ENCODE data around the gene LPXN. TPM values are rescaled to one million over a fixed set of nuclear protein-coding genes. Genes with fewer than 3 reads are reported as not detected.
A peak's percentile ranks its signal among the peaks of the same experiment; 100 is the strongest.

Gene LPXN
- total RNA-seq, 1 experiment from 2014 or later: 2.1 TPM

DNA sequence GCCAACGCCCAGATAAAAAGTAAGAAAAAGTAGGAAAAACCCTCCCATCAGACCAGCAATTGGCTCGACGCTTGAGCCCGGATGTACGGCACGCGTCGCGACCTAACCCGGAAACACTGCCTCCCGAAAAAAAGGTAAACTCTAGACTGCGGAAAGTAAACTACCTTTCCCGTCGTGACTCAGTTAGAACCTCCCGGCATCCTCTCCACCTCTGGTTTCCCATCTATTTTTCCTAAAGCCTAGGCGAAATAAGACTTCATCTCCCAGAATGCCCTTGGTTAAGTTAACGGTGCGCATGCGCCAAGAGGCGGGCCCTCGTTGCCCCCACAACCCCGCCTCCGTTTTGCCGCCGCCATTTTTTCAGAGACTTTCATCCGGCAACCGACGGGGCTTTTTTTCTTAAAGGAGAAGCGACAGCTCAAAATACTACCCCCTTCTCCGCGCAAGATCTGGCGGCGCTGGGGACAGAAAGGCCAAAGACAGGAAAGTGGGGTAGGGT, 2.5 kb upstream of the LPXN start (continued):
- TF ChIP-seq SP1 (CRISPR knock-in tag; conservative IDR thresholded peaks at IDR 0.05): peak; percentile 59

DNA sequence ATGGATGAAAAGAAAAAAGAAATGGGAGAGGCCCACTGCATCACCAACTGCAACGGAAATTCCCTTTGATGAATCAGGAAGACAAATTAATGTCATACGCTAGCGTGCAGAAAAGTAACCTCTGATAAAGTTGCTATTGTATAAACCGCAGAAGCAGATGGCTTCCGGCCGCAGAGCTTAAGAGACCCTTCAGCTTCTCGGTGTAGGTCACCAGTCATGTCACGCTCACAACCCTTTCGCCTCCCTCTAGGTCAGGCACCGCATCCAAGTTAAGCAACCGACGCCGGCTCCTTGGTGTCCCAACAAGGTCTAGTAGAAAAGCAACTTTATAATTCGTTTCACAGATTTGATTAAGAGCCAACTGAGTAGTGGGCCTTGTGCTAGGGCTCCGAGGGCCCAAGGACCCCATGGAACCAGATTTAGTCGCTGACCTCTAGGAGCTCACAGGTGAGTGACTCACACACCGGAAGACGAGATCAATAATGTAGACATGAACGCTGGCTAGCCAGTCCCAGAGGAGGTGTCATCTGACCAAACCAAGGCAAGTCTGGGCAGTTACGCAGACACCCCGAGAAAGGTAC, 2.0 kb upstream of the LPXN start:
- DNase-seq (ENCODE audit: low spot score): no peak
- Mint-ChIP-seq H3K27ac (peak overlapping the region; percentile 100), H3K9me3 (no peaks in the 10 kb centered on the region), H3K36me3 (peaks cover 2% of the 10 kb centered on the region; the same call in 1 of the 2 replicates), H3K4me1 (peaks cover 34% of the 10 kb centered on the region), H3K4me3 (peak overlapping the region; percentile 96), H3K27me3 (ENCODE audit: low read depth) (no peaks in the 10 kb centered on the region)
- TF ChIP-seq NFYB (CRISPR knock-in tag; conservative IDR thresholded peaks at IDR 0.05; ENCODE audit: low read depth) (no peak), ELF4 (CRISPR knock-in tag; IDR thresholded peaks at IDR 0.05; ENCODE audit: low read depth) (no peak), GABPB1 (CRISPR knock-in tag; IDR thresholded peaks at IDR 0.05) (0 out of 2 replicates have a peak, but pooled peaks have one; percentile 33)
- TF ChIP-seq, protein P1, sequence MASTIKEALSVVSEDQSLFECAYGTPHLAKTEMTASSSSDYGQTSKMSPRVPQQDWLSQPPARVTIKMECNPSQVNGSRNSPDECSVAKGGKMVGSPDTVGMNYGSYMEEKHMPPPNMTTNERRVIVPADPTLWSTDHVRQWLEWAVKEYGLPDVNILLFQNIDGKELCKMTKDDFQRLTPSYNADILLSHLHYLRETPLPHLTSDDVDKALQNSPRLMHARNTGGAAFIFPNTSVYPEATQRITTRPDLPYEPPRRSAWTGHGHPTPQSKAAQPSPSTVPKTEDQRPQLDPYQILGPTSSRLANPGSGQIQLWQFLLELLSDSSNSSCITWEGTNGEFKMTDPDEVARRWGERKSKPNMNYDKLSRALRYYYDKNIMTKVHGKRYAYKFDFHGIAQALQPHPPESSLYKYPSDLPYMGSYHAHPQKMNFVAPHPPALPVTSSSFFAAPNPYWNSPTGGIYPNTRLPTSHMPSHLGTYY (CRISPR knock-in tag; IDR thresholded peaks at IDR 0.05): no peak
- TF ChIP-seq, protein P2, sequence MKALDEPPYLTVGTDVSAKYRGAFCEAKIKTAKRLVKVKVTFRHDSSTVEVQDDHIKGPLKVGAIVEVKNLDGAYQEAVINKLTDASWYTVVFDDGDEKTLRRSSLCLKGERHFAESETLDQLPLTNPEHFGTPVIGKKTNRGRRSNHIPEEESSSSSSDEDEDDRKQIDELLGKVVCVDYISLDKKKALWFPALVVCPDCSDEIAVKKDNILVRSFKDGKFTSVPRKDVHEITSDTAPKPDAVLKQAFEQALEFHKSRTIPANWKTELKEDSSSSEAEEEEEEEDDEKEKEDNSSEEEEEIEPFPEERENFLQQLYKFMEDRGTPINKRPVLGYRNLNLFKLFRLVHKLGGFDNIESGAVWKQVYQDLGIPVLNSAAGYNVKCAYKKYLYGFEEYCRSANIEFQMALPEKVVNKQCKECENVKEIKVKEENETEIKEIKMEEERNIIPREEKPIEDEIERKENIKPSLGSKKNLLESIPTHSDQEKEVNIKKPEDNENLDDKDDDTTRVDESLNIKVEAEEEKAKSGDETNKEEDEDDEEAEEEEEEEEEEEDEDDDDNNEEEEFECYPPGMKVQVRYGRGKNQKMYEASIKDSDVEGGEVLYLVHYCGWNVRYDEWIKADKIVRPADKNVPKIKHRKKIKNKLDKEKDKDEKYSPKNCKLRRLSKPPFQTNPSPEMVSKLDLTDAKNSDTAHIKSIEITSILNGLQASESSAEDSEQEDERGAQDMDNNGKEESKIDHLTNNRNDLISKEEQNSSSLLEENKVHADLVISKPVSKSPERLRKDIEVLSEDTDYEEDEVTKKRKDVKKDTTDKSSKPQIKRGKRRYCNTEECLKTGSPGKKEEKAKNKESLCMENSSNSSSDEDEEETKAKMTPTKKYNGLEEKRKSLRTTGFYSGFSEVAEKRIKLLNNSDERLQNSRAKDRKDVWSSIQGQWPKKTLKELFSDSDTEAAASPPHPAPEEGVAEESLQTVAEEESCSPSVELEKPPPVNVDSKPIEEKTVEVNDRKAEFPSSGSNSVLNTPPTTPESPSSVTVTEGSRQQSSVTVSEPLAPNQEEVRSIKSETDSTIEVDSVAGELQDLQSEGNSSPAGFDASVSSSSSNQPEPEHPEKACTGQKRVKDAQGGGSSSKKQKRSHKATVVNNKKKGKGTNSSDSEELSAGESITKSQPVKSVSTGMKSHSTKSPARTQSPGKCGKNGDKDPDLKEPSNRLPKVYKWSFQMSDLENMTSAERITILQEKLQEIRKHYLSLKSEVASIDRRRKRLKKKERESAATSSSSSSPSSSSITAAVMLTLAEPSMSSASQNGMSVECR (CRISPR knock-in tag; IDR thresholded peaks at IDR 0.05; ENCODE audit: borderline replicate concordance): 0 out of 2 replicates have a peak, but pooled peaks have one; percentile 29
- TF ChIP-seq, protein P3, sequence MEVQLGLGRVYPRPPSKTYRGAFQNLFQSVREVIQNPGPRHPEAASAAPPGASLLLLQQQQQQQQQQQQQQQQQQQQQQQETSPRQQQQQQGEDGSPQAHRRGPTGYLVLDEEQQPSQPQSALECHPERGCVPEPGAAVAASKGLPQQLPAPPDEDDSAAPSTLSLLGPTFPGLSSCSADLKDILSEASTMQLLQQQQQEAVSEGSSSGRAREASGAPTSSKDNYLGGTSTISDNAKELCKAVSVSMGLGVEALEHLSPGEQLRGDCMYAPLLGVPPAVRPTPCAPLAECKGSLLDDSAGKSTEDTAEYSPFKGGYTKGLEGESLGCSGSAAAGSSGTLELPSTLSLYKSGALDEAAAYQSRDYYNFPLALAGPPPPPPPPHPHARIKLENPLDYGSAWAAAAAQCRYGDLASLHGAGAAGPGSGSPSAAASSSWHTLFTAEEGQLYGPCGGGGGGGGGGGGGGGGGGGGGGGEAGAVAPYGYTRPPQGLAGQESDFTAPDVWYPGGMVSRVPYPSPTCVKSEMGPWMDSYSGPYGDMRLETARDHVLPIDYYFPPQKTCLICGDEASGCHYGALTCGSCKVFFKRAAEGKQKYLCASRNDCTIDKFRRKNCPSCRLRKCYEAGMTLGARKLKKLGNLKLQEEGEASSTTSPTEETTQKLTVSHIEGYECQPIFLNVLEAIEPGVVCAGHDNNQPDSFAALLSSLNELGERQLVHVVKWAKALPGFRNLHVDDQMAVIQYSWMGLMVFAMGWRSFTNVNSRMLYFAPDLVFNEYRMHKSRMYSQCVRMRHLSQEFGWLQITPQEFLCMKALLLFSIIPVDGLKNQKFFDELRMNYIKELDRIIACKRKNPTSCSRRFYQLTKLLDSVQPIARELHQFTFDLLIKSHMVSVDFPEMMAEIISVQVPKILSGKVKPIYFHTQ (CRISPR knock-in tag; IDR thresholded peaks at IDR 0.05): no peak
- peak; percentile 42 for ATAC-seq
- POLR2A ChIA-PET: no interaction called here
- CTCF ChIA-PET: interaction anchor here (0.7 to 3.9 kb wide), 9 partner anchors 10 to 609 kb away, joined by 3 to 37 read pairs (median 6); no protein-coding TSS in a partner anchor

DNA sequence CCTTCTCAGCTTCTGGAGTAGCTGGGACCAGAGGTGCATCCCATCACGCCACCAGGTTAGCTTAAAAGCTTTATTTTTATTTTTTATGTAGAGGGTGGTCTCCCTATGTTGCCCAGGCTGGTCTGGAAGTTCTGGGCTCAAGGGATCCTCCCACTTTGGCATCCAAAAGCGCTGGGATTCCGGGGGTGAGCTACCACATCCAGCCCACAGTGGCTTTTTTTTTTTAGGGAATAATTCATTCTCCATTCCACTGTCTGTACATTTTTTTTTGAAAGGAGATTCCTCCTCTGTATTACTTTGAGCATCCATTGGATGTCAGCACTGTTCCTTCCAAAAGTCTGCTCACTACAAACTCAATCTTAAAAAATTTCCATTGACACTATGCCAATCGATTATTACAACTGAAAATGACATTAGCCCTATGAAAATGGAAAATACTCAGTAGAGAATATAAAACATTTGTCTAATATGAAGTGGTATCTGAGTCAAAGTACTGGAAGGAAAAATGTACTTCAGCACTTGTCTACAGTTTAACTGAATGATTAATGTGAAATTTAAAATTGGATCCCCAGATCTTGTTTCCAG, 1.3 kb upstream of the LPXN start:
- CTCF ChIA-PET: interaction anchor here (0.9 to 3.9 kb wide), 9 partner anchors 9 to 610 kb away, joined by 3 to 37 read pairs (median 7); no protein-coding TSS in a partner anchor
- no peak for DNase-seq (ENCODE audit: low spot score)
- ATAC-seq: no peak
- H3K4me3 Mint-ChIP-seq: peak overlapping the region; percentile 96
- POLR2A ChIA-PET: no interaction called here
- no peaks in the 10 kb centered on the region for H3K27me3 Mint-ChIP-seq (ENCODE audit: low read depth)
- peaks cover 2% of the 10 kb centered on the region; the same call in 1 of the 2 replicates for H3K36me3 Mint-ChIP-seq
- peak overlapping the region; percentile 100 for H3K27ac Mint-ChIP-seq
- H3K4me1 Mint-ChIP-seq: peaks cover 29% of the 10 kb centered on the region
- H3K9me3 Mint-ChIP-seq: no peaks in the 10 kb centered on the region
- TF ChIP-seq, protein P4, sequence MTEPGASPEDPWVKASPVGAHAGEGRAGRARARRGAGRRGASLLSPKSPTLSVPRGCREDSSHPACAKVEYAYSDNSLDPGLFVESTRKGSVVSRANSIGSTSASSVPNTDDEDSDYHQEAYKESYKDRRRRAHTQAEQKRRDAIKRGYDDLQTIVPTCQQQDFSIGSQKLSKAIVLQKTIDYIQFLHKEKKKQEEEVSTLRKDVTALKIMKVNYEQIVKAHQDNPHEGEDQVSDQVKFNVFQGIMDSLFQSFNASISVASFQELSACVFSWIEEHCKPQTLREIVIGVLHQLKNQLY (CRISPR knock-in tag; IDR thresholded peaks at IDR 0.05): no peak
- TF ChIP-seq ZNF671 (CRISPR knock-in tag; IDR thresholded peaks at IDR 0.05): no peak
- TF ChIP-seq, protein P5, sequence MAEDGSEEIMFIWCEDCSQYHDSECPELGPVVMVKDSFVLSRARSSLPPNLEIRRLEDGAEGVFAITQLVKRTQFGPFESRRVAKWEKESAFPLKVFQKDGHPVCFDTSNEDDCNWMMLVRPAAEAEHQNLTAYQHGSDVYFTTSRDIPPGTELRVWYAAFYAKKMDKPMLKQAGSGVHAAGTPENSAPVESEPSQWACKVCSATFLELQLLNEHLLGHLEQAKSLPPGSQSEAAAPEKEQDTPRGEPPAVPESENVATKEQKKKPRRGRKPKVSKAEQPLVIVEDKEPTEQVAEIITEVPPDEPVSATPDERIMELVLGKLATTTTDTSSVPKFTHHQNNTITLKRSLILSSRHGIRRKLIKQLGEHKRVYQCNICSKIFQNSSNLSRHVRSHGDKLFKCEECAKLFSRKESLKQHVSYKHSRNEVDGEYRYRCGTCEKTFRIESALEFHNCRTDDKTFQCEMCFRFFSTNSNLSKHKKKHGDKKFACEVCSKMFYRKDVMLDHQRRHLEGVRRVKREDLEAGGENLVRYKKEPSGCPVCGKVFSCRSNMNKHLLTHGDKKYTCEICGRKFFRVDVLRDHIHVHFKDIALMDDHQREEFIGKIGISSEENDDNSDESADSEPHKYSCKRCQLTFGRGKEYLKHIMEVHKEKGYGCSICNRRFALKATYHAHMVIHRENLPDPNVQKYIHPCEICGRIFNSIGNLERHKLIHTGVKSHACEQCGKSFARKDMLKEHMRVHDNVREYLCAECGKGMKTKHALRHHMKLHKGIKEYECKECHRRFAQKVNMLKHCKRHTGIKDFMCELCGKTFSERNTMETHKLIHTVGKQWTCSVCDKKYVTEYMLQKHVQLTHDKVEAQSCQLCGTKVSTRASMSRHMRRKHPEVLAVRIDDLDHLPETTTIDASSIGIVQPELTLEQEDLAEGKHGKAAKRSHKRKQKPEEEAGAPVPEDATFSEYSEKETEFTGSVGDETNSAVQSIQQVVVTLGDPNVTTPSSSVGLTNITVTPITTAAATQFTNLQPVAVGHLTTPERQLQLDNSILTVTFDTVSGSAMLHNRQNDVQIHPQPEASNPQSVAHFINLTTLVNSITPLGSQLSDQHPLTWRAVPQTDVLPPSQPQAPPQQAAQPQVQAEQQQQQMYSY (CRISPR knock-in tag; IDR thresholded peaks at IDR 0.05): no peak
- TF ChIP-seq FOXK1 (CRISPR knock-in tag; IDR thresholded peaks at IDR 0.05): no peak
- TF ChIP-seq ZNF219 (CRISPR knock-in tag; IDR thresholded peaks at IDR 0.05; ENCODE audit: borderline replicate concordance): no peak
- TF ChIP-seq, protein P6, sequence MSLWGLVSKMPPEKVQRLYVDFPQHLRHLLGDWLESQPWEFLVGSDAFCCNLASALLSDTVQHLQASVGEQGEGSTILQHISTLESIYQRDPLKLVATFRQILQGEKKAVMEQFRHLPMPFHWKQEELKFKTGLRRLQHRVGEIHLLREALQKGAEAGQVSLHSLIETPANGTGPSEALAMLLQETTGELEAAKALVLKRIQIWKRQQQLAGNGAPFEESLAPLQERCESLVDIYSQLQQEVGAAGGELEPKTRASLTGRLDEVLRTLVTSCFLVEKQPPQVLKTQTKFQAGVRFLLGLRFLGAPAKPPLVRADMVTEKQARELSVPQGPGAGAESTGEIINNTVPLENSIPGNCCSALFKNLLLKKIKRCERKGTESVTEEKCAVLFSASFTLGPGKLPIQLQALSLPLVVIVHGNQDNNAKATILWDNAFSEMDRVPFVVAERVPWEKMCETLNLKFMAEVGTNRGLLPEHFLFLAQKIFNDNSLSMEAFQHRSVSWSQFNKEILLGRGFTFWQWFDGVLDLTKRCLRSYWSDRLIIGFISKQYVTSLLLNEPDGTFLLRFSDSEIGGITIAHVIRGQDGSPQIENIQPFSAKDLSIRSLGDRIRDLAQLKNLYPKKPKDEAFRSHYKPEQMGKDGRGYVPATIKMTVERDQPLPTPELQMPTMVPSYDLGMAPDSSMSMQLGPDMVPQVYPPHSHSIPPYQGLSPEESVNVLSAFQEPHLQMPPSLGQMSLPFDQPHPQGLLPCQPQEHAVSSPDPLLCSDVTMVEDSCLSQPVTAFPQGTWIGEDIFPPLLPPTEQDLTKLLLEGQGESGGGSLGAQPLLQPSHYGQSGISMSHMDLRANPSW (CRISPR knock-in tag; conservative IDR thresholded peaks at IDR 0.05; ENCODE audit: low read depth): no peak
- TF ChIP-seq RELA (CRISPR knock-in tag; IDR thresholded peaks at IDR 0.05; ENCODE audit: borderline replicate concordance): no peak
